GM21786 (cell line): ENCODE data around the gene HMGB1.
A peak's percentile ranks its signal among the peaks of the same experiment; 100 is the strongest.

Experiments used
- ATAC-seq: cut with Tn5 transposase; IDR thresholded peaks from one replicate; pipeline ENCODE4 v1.9.1; 2021; ENCODE audit not compliant: unreplicated experiment

The HMGB1 gene

GRCh38 chr13:30465593-30466357 is at the start of gene HMGB1:
TSS of gene HMGB1 (minus strand) at chr13:30465936. CDS start at chr13:30463680, 2,256 bp downstream.
- ATAC-seq = peak; percentile 86

GRCh38 chr13:30510811-30511371 is 45.2 kb upstream of the HMGB1 start:
- ATAC-seq = no peak

- ATAC-seq = no peak
Observed at GRCh38 chr13:30510091-30510490, 44.4 kb upstream of the HMGB1 start.

GRCh38 chr13:30509254-30510050 is 43.7 kb upstream of the HMGB1 start:
- no peak for ATAC-seq

- peak; percentile 71 for ATAC-seq
Observed at GRCh38 chr13:30504081-30504480, 38.3 kb upstream of the HMGB1 start.

GRCh38 chr13:30502237-30502636 is 36.5 kb upstream of the HMGB1 start:
- ATAC-seq = no peak

GRCh38 chr13:30499338-30499737 is 33.6 kb upstream of the HMGB1 start:
- ATAC-seq = no peak

- no peak for ATAC-seq
Observed at GRCh38 chr13:30496147-30496546, 30.4 kb upstream of the HMGB1 start.

GRCh38 chr13:30495746-30496145 is 30.0 kb upstream of the HMGB1 start:
- no peak for ATAC-seq

GRCh38 chr13:30493658-30494381 is 28.1 kb upstream of the HMGB1 start:
- ATAC-seq = no peak

GRCh38 chr13:30487075-30487470 is 21.3 kb upstream of the HMGB1 start:
- no peak for ATAC-seq

- no peak for ATAC-seq
Observed at GRCh38 chr13:30486230-30487074, 20.7 kb upstream of the HMGB1 start.

GRCh38 chr13:30481241-30481760 is 15.6 kb upstream of the HMGB1 start:
- ATAC-seq = no peak

- ATAC-seq = no peak
Observed at GRCh38 chr13:30480292-30480950, 14.7 kb upstream of the HMGB1 start.

- no peak for ATAC-seq
Observed at GRCh38 chr13:30479883-30480219, 14.1 kb upstream of the HMGB1 start.

GRCh38 chr13:30479154-30479882 is 13.6 kb upstream of the HMGB1 start:
- ATAC-seq = no peak

GRCh38 chr13:30477346-30478195 is 11.8 kb upstream of the HMGB1 start:
- peak; percentile 93 for ATAC-seq

- ATAC-seq = no peak
Observed at GRCh38 chr13:30473675-30474074, 7.9 kb upstream of the HMGB1 start.
